HepG2 (cell line): ENCODE data around the gene NECTIN2. TPM values are rescaled to one million over a fixed set of nuclear protein-coding genes. Genes with fewer than 3 reads are reported as not detected.
A peak's percentile ranks its signal among the peaks of the same experiment; 100 is the strongest.

ENCODE experiments used
- FIP1L1 ChIP-seq: fragments of 200-400 bp; formaldehyde crosslinking; IDR thresholded peaks from 2 replicates; pipeline ENCODE4 v1.6.1; 2018; ENCODE audit warnings: low read depth, mild to moderate bottlenecking, low read length, moderate library complexity, borderline replicate concordance; ENCODE audit not compliant: insufficient read depth
- HNF1B ChIP-seq: sonication (generic); formaldehyde crosslinking; IDR thresholded peaks from 2 replicates; pipeline ENCODE4 v1.5.1; 2020; ENCODE audit warnings: mild to moderate bottlenecking, moderate library complexity, missing genetic modification reagents
- HNRNPK ChIP-seq: fragments of 200-400 bp; formaldehyde crosslinking; IDR thresholded peaks from 2 replicates; pipeline ENCODE4 v1.6.1; 2018; ENCODE audit warnings: low read length, low read depth, moderate library complexity, mild to moderate bottlenecking; ENCODE audit not compliant: poor library complexity, severe bottlenecking
- IRF2 ChIP-seq: IDR thresholded peaks from 2 replicates; pipeline ENCODE4 v1.6.1; 2018; ENCODE audit warnings: missing genetic modification reagents, missing compliant biosample characterization
- MYNN ChIP-seq: sonication (generic); formaldehyde crosslinking; IDR thresholded peaks from 2 replicates; pipeline ENCODE4 v1.4.0; 2020; ENCODE audit warnings: mild to moderate bottlenecking, low read depth, missing genetic modification reagents
- PHF20 ChIP-seq: sonication (generic); formaldehyde crosslinking; IDR thresholded peaks from 2 replicates; pipeline ENCODE4 v1.5.0; 2020; ENCODE audit warnings: mild to moderate bottlenecking, missing genetic modification reagents
- SKI ChIP-seq: fragments of 450-650 bp; IDR thresholded peaks from one replicate; pipeline ENCODE4 v1.6.1; 2018; ENCODE audit warnings: mild to moderate bottlenecking; ENCODE audit not compliant: partially characterized antibody
- SMARCE1 ChIP-seq: fragments of 450-650 bp; IDR thresholded peaks from 2 replicates; pipeline ENCODE4 v1.6.1; 2017; ENCODE audit warnings: borderline replicate concordance
- SRY ChIP-seq: sonication (generic); formaldehyde crosslinking; IDR thresholded peaks from 2 replicates; pipeline ENCODE4 v1.8.0; 2022; ENCODE audit warnings: mild to moderate bottlenecking, missing genetic modification reagents
- XRCC5 ChIP-seq: fragments of 200-400 bp; formaldehyde crosslinking; optimal IDR thresholded peaks from 2 replicates; pipeline ENCODE3; 2017; ENCODE audit warnings: mild to moderate bottlenecking, low read length
- ZNF3 ChIP-seq: IDR thresholded peaks from 2 replicates; pipeline ENCODE4 v1.7.0; 2017; ENCODE audit warnings: inconsistent platforms
- ZNF367 ChIP-seq: sonication (generic); formaldehyde crosslinking; IDR thresholded peaks from 2 replicates; pipeline ENCODE4 v1.4.0; 2020; ENCODE audit warnings: missing genetic modification reagents, borderline replicate concordance
- ZNF460 ChIP-seq: sonication (generic); formaldehyde crosslinking; IDR thresholded peaks from 2 replicates; pipeline ENCODE4 v1.5.1; 2020; ENCODE audit warnings: missing genetic modification reagents, mild to moderate bottlenecking, borderline replicate concordance
- ZNF552 ChIP-seq: sonication (generic); formaldehyde crosslinking; IDR thresholded peaks from 2 replicates; pipeline ENCODE4 v1.9.0; 2022; ENCODE audit warnings: missing genetic modification reagents, mild to moderate bottlenecking, borderline replicate concordance
- ZNF619 ChIP-seq: sonication (generic); formaldehyde crosslinking; IDR thresholded peaks from 2 replicates; pipeline ENCODE4 v1.4.0; 2020; ENCODE audit warnings: mild to moderate bottlenecking, missing genetic modification reagents
- ZNF781 ChIP-seq: sonication (generic); formaldehyde crosslinking; IDR thresholded peaks from 2 replicates; pipeline ENCODE4 v1.5.1; 2020; ENCODE audit warnings: borderline replicate concordance, mild to moderate bottlenecking, missing genetic modification reagents; ENCODE audit errors: not compliant biosample characterization
- ZSCAN29 ChIP-seq: sonication (generic); formaldehyde crosslinking; conservative IDR thresholded peaks from 2 replicates; pipeline ENCODE4 v1.4.0; 2020; ENCODE audit warnings: mild to moderate bottlenecking, missing genetic modification reagents
- polyA plus RNA-seq, 8 experiments: library from polyadenylated mRNA; depleted of rRNA in 3 of 8; stranded (reverse) in 7 of 8; unstranded in 1 of 8; fragments of >200 nt; fragmentation: Illumina TruSeq in 4 of 8; extraction: Trizol in 4 of 8; gene quantifications; 2 replicates each; pipeline versions ENCODE4 v1.2.1 to v1.2.3, GENCODE V29; 2011 to 2016; ENCODE audit warnings: low read depth in 4 of 8, missing spikeins in 1 of 8, mixed read lengths in 1 of 8; ENCODE audit not compliant: insufficient read depth in 1 of 8
- total RNA-seq, 5 experiments: library from RNA; depleted of rRNA; stranded (reverse); fragments of >200 nt; fragmentation: Illumina TruSeq; extraction: Trizol; gene quantifications; 2 replicates each; pipeline ENCODE4 v1.2.3, GENCODE V29; 2016; ENCODE audit warnings: low read depth in 1 of 5
- TF ChIP-seq, protein P1 (sequence below): sonication (generic); formaldehyde crosslinking; IDR thresholded peaks from 2 replicates; pipeline ENCODE4 v1.4.0; 2020; ENCODE audit warnings: missing genetic modification reagents, borderline replicate concordance
- TF ChIP-seq, protein P2 (sequence below): IDR thresholded peaks from 2 replicates; pipeline ENCODE4 v1.6.1; 2016
- TF ChIP-seq, protein P3 (sequence below): sonication (generic); formaldehyde crosslinking; IDR thresholded peaks from 2 replicates; pipeline ENCODE4 v1.8.1; 2022; ENCODE audit warnings: mild to moderate bottlenecking, missing genetic modification reagents
- TF ChIP-seq, protein P4 (sequence below): sonication (generic); formaldehyde crosslinking; IDR thresholded peaks from 2 replicates; pipeline ENCODE4 v1.4.0; 2020; ENCODE audit warnings: missing genetic modification reagents

Gene NECTIN2
- total and polyA plus RNA-seq, 2 of the 13 experiments (the other 11 are each of a cell fraction or from before 2014, with no cell fraction given): 75.4 to 114 TPM

DNA sequence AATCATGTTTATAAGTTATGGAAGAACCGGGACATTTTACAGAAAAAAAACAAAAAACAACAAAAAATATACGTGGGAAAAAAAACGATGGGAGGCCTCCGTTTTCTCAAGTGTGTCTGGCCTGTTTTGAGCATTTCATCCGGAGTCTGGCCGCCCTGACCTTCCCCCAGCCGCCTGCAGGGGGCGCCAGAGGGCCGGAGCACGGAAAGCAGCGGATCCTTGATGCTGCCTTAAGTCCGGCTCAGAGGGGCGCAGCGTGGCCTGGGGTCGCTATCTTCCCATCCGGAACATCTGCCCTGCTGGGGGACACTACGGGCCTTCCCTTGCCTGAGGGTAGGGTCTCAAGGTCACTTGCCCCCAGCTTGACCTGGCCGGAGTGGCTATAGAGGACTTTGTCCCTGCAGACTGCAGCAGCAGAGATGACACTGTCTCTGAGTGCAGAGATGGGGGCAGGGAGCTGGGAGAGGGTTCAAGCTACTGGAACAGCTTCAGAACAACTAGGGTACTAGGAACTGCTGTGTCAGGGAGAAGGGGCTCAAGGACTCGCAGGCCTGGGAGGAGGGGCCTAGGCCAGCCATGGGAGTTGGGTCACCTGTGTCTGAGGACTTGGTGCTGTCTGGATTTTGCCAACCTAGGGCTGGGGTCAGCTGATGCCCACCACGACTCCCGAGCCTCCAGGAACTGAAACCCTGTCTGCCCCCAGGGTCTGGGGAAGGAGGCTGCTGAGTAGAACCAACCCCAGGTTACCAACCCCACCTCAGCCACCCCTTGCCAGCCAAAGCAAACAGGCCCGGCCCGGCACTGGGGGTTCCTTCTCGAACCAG is 57.7 kb downstream of the NECTIN2 start (continued):
- no peak; the same call in 1 of the 2 replicates for TF ChIP-seq PHF20 (CRISPR knock-in tag)
- TF ChIP-seq ZNF367 (CRISPR knock-in tag): no peak
- no peak for TF ChIP-seq FIP1L1
- TF ChIP-seq HNF1B: peak; percentile 94
- TF ChIP-seq ZNF460: peak; percentile 59; the same call in 1 of the 2 replicates
- TF ChIP-seq SKI: peak; percentile 84
- TF ChIP-seq SMARCE1: no peak
- TF ChIP-seq ZNF3: no peak
- TF ChIP-seq, protein P1, sequence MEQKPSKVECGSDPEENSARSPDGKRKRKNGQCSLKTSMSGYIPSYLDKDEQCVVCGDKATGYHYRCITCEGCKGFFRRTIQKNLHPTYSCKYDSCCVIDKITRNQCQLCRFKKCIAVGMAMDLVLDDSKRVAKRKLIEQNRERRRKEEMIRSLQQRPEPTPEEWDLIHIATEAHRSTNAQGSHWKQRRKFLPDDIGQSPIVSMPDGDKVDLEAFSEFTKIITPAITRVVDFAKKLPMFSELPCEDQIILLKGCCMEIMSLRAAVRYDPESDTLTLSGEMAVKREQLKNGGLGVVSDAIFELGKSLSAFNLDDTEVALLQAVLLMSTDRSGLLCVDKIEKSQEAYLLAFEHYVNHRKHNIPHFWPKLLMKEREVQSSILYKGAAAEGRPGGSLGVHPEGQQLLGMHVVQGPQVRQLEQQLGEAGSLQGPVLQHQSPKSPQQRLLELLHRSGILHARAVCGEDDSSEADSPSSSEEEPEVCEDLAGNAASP (CRISPR knock-in tag): peak; percentile 92
- no peak for TF ChIP-seq ZNF619 (CRISPR knock-in tag)
- TF ChIP-seq, protein P2, sequence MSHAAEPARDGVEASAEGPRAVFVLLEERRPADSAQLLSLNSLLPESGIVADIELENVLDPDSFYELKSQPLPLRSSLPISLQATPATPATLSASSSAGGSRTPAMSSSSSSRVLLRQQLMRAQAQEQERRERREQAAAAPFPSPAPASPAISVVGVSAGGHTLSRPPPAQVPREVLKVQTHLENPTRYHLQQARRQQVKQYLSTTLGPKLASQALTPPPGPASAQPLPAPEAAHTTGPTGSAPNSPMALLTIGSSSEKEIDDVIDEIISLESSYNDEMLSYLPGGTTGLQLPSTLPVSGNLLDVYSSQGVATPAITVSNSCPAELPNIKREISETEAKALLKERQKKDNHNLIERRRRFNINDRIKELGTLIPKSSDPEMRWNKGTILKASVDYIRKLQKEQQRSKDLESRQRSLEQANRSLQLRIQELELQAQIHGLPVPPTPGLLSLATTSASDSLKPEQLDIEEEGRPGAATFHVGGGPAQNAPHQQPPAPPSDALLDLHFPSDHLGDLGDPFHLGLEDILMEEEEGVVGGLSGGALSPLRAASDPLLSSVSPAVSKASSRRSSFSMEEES (CRISPR knock-in tag): no peak; the same call in 1 of the 2 replicates
- no peak for TF ChIP-seq HNRNPK
- peak; percentile 55 for TF ChIP-seq IRF2 (CRISPR knock-in tag)
- no peak for TF ChIP-seq ZNF781
- TF ChIP-seq, protein P3, sequence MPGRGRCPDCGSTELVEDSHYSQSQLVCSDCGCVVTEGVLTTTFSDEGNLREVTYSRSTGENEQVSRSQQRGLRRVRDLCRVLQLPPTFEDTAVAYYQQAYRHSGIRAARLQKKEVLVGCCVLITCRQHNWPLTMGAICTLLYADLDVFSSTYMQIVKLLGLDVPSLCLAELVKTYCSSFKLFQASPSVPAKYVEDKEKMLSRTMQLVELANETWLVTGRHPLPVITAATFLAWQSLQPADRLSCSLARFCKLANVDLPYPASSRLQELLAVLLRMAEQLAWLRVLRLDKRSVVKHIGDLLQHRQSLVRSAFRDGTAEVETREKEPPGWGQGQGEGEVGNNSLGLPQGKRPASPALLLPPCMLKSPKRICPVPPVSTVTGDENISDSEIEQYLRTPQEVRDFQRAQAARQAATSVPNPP (CRISPR knock-in tag): 0 out of 2 replicates have a peak, but pooled peaks have one; percentile 49
- peak; percentile 91 for TF ChIP-seq ZSCAN29 (CRISPR knock-in tag)
- TF ChIP-seq, protein P4, sequence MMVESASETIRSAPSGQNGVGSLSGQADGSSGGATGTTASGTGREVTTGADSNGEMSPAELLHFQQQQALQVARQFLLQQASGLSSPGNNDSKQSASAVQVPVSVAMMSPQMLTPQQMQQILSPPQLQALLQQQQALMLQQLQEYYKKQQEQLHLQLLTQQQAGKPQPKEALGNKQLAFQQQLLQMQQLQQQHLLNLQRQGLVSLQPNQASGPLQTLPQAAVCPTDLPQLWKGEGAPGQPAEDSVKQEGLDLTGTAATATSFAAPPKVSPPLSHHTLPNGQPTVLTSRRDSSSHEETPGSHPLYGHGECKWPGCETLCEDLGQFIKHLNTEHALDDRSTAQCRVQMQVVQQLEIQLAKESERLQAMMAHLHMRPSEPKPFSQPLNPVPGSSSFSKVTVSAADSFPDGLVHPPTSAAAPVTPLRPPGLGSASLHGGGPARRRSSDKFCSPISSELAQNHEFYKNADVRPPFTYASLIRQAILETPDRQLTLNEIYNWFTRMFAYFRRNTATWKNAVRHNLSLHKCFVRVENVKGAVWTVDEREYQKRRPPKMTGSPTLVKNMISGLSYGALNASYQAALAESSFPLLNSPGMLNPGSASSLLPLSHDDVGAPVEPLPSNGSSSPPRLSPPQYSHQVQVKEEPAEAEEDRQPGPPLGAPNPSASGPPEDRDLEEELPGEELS (CRISPR knock-in tag): peak; percentile 48
- peak; percentile 48 for TF ChIP-seq XRCC5
- peak; percentile 46; the same call in 1 of the 2 replicates for TF ChIP-seq SRY (CRISPR knock-in tag)
- TF ChIP-seq ZNF552 (CRISPR knock-in tag): peak; percentile 20; the same call in 1 of the 2 replicates
- TF ChIP-seq MYNN (CRISPR knock-in tag): no peak; the same call in 1 of the 2 replicates
